Gastroesophageal sphincter (tissue), 4 donors: ENCODE measurements around the gene ADAMTS17. TPM values are rescaled to one million over a fixed set of nuclear protein-coding genes. Genes with fewer than 3 reads are reported as not detected.
A peak's percentile ranks its signal among the peaks of the same experiment; 100 is the strongest.

ENCODE experiments used
- ATAC-seq: fragments of 150-250 bp; one replicate; pipeline ENCODE4 v1.9.1; 2016; ENCODE audit warnings: mild to moderate bottlenecking, moderate library complexity
- H3K27ac ChIP-seq, 4 donors: fragments of 200-600 bp; sonication (generic) in 3 of 4; 1 replicate in 3 of 4; 2 replicates in 1 of 4; pipeline ENCODE4 v1.5.1; 2016 to 2019
- H3K27me3 ChIP-seq: fragments of 200-600 bp; sonication (generic); one replicate; pipeline ENCODE4 v1.5.1; 2019
- H3K36me3 ChIP-seq, 2 donors: fragments of 200-600 bp; sonication (generic); one replicate each; pipeline ENCODE4 v1.5.1; 2019; ENCODE audit warnings: control low read depth in 1 of 2
- H3K4me1 ChIP-seq, 3 donors: fragments of 200-600 bp; sonication (generic); 1 replicate in 2 of 3; 2 replicates in 1 of 3; pipeline ENCODE4 v1.5.1; 2016 to 2019; ENCODE audit warnings: control low read depth in 2 of 3
- H3K4me3 ChIP-seq, 2 donors: fragments of 200-600 bp; sonication (generic); one replicate each; pipeline ENCODE4 v1.5.1; 2019; ENCODE audit warnings: mild to moderate bottlenecking in 1 of 2, moderate library complexity in 1 of 2
- H3K9me3 ChIP-seq, 3 donors: fragments of 200-600 bp; sonication (generic); one replicate each; pipeline ENCODE4 v1.5.1; 2017 to 2019; ENCODE audit warnings: control low read depth in 2 of 3
- EP300 ChIP-seq: sonication (generic); formaldehyde crosslinking; IDR thresholded peaks from one replicate; pipeline ENCODE4 v1.6.1; 2017; ENCODE audit warnings: antibody characterized with exemption, mild to moderate bottlenecking
- POLR2A ChIP-seq, 2 donors: fragments of 450-650 bp; IDR thresholded peaks; one replicate each; pipeline ENCODE4 v1.6.1; 2017; ENCODE audit warnings: antibody characterized with exemption in 2 of 2, mild to moderate bottlenecking in 2 of 2, moderate library complexity in 1 of 2
- POLR2AphosphoS5 ChIP-seq: sonication (generic); formaldehyde crosslinking; IDR thresholded peaks from one replicate; pipeline ENCODE4 v1.6.1; 2017; ENCODE audit warnings: antibody characterized with exemption
- WGBS, 2 donors: methylation state at CpG; one replicate each; pipeline ENCODE4 v1.1.5; 2018; ENCODE audit warnings: low coverage in 1 of 2; 5-methylcytosine and 5-hydroxymethylcytosine counted together
- total RNA-seq, 4 donors: library from RNA; depleted of rRNA; stranded (reverse); fragments of >200 nt; gene quantifications; one replicate each; pipeline ENCODE4 v1.1.0, GENCODE V29; 2016
- TF ChIP-seq, protein P1 (sequence below), 4 experiments: fragments of 200-600 bp in 2 of 4; fragments of 450-650 bp in 2 of 4; sonication (generic) in 1 of 4; IDR thresholded peaks; one replicate each; pipeline ENCODE4 v1.5.1; 2017 to 2019; ENCODE audit warnings: antibody characterized with exemption in 4 of 4, mild to moderate bottlenecking in 2 of 4, moderate library complexity in 2 of 4

ADAMTS17 gene
- total RNA-seq, 4 donors from 2014 or later = 4.9 to 14.0 (median 11.3) TPM

DNA sequence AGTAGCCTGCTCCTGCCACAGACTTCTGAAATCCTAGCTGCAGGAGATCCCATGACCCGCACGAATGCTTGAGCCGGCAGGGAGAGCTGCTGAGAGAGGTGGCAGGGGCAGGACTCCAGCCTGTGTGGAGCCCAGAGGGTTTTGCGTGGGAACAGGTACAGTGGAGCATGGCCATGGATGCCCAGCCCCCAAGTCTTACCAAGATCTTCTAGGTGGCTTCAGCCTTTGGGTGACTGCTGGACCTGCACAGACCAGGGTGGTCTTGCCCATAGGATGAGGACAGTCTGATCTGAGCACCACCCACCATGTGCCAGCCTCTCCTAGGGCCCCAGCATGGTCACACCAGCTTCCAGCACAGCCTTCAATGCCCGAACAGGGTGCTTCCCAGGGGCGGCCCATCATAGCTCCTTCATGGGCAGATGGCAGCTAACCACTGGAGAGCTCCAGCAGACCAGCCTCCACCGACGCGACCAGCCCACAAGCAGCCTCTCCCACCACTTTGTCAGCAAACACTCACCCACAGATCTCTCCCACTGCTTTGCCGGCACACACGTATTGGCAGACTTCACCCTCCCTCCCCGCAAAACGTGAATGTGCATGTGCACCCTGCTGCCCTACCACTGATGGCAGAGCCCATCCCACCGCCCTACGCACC is 56.0 kb downstream of the ADAMTS17 start:
- no peak for ATAC-seq
- Histone ChIP-seq H3K27me3 (no peaks in the 10 kb centered on the region), H3K27ac (peak overlapping the region in 3 of 4 donors; percentile 26 to 58 (median 45)), H3K4me1 (peaks cover 0 to 25% (median 10%) of the 10 kb centered on the region in 3 donors), H3K4me3 (no peak overlapping the region), H3K36me3 (no peaks in the 10 kb centered on the region), H3K9me3 (no peaks in the 10 kb centered on the region)
- TF ChIP-seq POLR2AphosphoS5 = no peak
- no peak for TF ChIP-seq EP300
- no peak for TF ChIP-seq POLR2A (IDR thresholded peaks at IDR 0.05)
- TF ChIP-seq, protein P1, sequence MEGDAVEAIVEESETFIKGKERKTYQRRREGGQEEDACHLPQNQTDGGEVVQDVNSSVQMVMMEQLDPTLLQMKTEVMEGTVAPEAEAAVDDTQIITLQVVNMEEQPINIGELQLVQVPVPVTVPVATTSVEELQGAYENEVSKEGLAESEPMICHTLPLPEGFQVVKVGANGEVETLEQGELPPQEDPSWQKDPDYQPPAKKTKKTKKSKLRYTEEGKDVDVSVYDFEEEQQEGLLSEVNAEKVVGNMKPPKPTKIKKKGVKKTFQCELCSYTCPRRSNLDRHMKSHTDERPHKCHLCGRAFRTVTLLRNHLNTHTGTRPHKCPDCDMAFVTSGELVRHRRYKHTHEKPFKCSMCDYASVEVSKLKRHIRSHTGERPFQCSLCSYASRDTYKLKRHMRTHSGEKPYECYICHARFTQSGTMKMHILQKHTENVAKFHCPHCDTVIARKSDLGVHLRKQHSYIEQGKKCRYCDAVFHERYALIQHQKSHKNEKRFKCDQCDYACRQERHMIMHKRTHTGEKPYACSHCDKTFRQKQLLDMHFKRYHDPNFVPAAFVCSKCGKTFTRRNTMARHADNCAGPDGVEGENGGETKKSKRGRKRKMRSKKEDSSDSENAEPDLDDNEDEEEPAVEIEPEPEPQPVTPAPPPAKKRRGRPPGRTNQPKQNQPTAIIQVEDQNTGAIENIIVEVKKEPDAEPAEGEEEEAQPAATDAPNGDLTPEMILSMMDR (IDR thresholded peaks at IDR 0.05) = no peak
- 88% methylated on average over 3 of the region's 15 CpGs; no CpG with 5 or more reads in 1 of the 2 donors for WGBS, 2 donors

DNA sequence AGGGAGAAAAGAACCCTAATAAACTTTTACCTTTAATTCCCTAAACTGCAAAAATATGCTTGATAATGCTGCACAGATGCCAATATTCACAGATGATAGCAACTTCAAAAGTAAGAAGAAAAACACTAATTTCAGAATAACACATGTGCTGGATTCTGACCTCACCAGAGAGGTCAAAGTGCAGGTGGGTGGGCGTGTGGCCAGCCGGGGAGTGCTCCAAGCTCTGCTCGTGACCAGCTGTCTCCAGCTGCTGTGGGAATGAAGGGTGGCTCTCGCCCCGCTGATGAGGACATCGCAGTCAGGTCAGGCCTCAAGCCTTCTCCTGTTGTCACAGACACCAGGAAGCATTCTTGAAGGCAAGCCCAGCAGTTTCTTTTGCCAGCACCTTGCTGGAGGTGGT is 57.1 kb downstream of the ADAMTS17 start:
- TF ChIP-seq POLR2AphosphoS5 = peak; percentile 83
- TF ChIP-seq, protein P1 (IDR thresholded peaks at IDR 0.05) = no peak
- TF ChIP-seq EP300 = no peak
- no peak for TF ChIP-seq POLR2A (IDR thresholded peaks at IDR 0.05)
- H3K36me3 ChIP-seq = no peaks in the 10 kb centered on the region
- no peaks in the 10 kb centered on the region for H3K27me3 ChIP-seq
- 19 to 20% methylated on average over 2 to 4 of the region's 6 CpGs for WGBS, 2 donors
- no peaks in the 10 kb centered on the region for H3K9me3 ChIP-seq
- peak overlapping the region in 3 of 4 donors; percentile 28 to 58 (median 45) for H3K27ac ChIP-seq
- H3K4me3 ChIP-seq = no peak overlapping the region
- peak; percentile 92 for ATAC-seq
- H3K4me1 ChIP-seq = peaks cover 0 to 25% (median 10%) of the 10 kb centered on the region in 3 donors

DNA sequence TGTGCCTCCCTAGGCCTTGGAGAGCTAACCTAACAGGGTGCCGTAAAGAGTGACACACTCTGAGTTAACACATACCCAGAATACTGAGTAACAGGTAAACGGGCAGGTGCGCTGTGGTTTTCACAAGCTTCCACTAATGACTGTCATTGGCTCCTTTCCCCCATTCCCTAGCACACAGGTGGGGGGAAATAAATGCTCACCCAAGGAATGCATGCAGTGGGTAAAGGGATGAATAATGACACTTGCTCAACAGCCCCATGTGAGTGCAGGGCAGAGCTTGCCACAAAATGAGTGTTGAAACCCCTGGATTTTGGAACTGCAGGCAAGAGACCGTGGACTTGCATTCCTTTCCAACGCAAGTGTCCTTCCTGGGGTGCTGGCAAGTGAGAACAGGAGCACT is 57.6 kb downstream of the ADAMTS17 start:
- H3K9me3 ChIP-seq = no peaks in the 10 kb centered on the region
- no peak for TF ChIP-seq POLR2AphosphoS5
- TF ChIP-seq EP300 = no peak
- ATAC-seq = peak; percentile 32
- H3K27ac ChIP-seq = peak overlapping the region in 3 of 4 donors; percentile 28 to 58 (median 45)
- no peaks in the 10 kb centered on the region for H3K36me3 ChIP-seq
- peaks cover 0 to 25% (median 10%) of the 10 kb centered on the region in 3 donors for H3K4me1 ChIP-seq
- H3K27me3 ChIP-seq = no peaks in the 10 kb centered on the region
- no peak overlapping the region for H3K4me3 ChIP-seq
- WGBS, 2 donors = 70 to 92% methylated on average over 4 to 5 of the region's 5 CpGs

DNA sequence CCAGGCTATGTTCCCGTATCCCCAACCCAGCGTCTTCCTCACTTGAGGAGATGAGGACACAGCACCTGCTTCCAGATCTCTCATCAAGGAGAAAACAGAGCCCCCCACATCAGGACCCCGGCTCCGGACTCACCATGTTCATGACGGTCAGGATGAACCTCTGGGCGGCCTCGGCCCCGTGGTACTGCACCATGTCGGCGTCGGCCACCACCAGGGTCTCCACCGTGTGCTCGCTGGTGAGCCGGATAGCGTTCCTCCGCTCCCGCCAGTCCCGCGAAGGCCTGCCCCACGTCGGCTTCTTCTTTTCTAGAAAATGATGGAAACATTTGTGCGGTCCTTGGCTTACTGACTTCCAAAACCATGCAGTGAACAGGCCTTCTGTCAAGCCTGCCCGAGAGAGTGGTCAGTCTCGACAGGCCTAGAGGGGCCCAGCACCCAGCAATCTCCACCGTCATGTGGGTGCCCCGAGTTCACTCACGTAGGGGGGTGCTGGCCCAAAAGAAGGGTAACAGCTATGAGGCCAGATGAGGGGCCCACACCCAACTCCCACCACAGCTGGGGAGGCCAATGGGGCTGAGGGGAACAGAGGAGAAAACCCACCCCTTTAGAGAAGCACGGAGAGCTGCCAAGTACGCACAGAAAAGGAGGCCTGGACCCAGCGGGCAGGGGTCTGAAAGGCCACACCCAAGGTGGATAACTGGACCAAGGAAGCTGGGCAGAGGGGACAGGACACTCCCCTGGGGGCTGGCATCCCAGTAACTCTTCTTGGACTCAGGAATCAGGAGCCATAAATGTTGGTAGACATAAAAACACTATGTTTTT is 60.5 kb downstream of the ADAMTS17 start:
- 97% methylated on average over 9 of the region's 30 CpGs; no CpG with 5 or more reads in 1 of the 2 donors for WGBS, 2 donors
- Histone ChIP-seq H3K4me1 (peaks cover 0 to 25% (median 10%) of the 10 kb centered on the region in 3 donors), H3K36me3 (no peaks in the 10 kb centered on the region), H3K27me3 (no peaks in the 10 kb centered on the region), H3K9me3 (no peaks in the 10 kb centered on the region), H3K27ac (no peak overlapping the region), H3K4me3 (no peak overlapping the region)
- TF ChIP-seq EP300 = no peak
- TF ChIP-seq, protein P1 (IDR thresholded peaks at IDR 0.05) = no peak
- no peak for TF ChIP-seq POLR2AphosphoS5
- TF ChIP-seq POLR2A (IDR thresholded peaks at IDR 0.05) = no peak
- no peak for ATAC-seq

DNA sequence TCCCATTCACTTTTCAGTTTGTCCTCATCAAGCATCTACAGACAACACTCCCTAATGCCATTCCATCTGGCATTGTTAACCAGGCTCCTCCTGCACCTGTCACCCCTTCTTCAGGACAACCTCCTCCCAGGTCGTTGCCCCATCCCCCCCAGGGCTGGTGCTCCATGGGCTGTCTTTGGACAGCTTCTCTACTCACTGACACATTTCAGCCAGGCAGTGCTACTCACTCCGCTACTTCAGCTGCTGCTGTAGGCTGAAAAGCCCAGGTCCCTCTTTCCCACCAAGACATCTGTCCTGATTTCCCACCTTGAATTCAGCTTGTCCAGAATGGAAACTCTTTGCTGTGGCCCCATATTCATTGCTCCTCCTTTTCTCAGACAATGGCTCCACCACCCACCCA is 61.9 kb downstream of the ADAMTS17 start:
- no peak for ATAC-seq
- no peak overlapping the region for H3K4me3 ChIP-seq
- no peaks in the 10 kb centered on the region for H3K9me3 ChIP-seq
- no peak overlapping the region for H3K27ac ChIP-seq
- H3K36me3 ChIP-seq = peaks cover 0 to 5% of the 10 kb centered on the region in 2 donors
- 71 to 75% methylated on average over 1 to 2 of the region's 2 CpGs for WGBS, 2 donors
- H3K4me1 ChIP-seq = peaks cover 0 to 11% (median 5%) of the 10 kb centered on the region in 3 donors
- TF ChIP-seq, protein P1 (IDR thresholded peaks at IDR 0.05) = no peak
- TF ChIP-seq POLR2A (IDR thresholded peaks at IDR 0.05) (no peak), EP300 (no peak), POLR2AphosphoS5 (no peak)
- no peaks in the 10 kb centered on the region for H3K27me3 ChIP-seq
